NT2/D1 (cell line): ENCODE results near the gene AGT.

Experiments
- SUZ12 ChIP-seq: IDR thresholded peaks from 2 replicates; pipeline ENCODE4 v1.6.1; 2011; ENCODE audit not compliant: insufficient read length, insufficient read depth; ENCODE audit errors: extremely low read depth
- YY1 ChIP-seq: IDR thresholded peaks from 2 replicates; pipeline ENCODE4 v1.6.1; 2011; ENCODE audit not compliant: insufficient read length, insufficient read depth
- ZNF274 ChIP-seq: IDR thresholded peaks from 2 replicates; pipeline ENCODE4 v1.6.1; 2011; ENCODE audit warnings: mild to moderate bottlenecking, low read depth, low read length

DNA sequence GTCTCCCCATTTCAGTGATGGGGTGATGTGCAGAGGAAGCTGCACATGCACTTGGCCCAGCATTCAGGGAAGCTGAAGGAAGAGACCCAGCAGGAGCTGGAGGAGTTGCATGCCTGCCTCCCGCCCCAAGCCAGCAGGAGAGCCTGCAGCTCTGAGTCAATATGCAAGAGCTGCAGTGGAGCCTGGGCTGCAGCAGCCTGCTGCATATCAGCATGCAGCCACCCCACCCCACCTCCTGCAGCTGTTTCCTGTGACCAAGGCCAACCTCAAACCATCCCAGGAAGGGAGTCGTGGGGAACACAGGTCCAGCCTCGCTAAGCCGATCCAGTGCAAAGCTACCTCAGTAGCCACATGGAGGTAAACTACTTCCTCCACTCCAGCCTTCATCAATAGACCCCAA is 18.9 kb downstream of the AGT start:
- TF ChIP-seq YY1 (no peak), ZNF274 (no peak), SUZ12 (no peak)
